ENCODE data around the gene AK1.
A peak's percentile ranks its signal among the peaks of the same experiment; 100 is the strongest.
"Not testable (repeated sequence)": the region's sequence is repeated elsewhere in the genome, so short reads cannot be mapped to it uniquely, and the experiment has no call there.

Gene AK1

GRCh38 chr9:127883959-127884358 is 6.5 kb upstream of the AK1 start:
- DNase-seq = no peak

- DNase-seq = not testable (repeated sequence)
These were observed 4.2 kb upstream of the AK1 start for GRCh38 chr9:127881715-127882114.

- DNase-seq = no peak
These were observed 2.7 kb upstream of the AK1 start for GRCh38 chr9:127880143-127880542.

- DNase-seq = no peak
These were observed 1.3 kb upstream of the AK1 start for GRCh38 chr9:127878652-127879390.

- no peak for DNase-seq
These were observed 651 bp upstream of the AK1 start for GRCh38 chr9:127878001-127878651.

- DNase-seq = no peak
These were observed 512 bp downstream of the AK1 start for GRCh38 chr9:127876764-127877562.

- no peak for DNase-seq
These were observed 1.3 kb downstream of the AK1 start for GRCh38 chr9:127876026-127876763.

- DNase-seq = no peak
These were observed 2.0 kb downstream of the AK1 start for GRCh38 chr9:127875306-127875966.

GRCh38 chr9:127874301-127875221 is 2.9 kb downstream of the AK1 start:
- no peak for DNase-seq

- DNase-seq = no peak
These were observed 3.6 kb downstream of the AK1 start for GRCh38 chr9:127873886-127874285.

- no peak for DNase-seq
These were observed 4.2 kb downstream of the AK1 start for GRCh38 chr9:127873223-127873691.

GRCh38 chr9:127872369-127873222 is 4.9 kb downstream of the AK1 start:
- no peak for DNase-seq

GRCh38 chr9:127871531-127871930 is 5.9 kb downstream of the AK1 start:
- DNase-seq = no peak

- no peak for DNase-seq
These were observed 6.6 kb downstream of the AK1 start for GRCh38 chr9:127870887-127871286.

GRCh38 chr9:127870153-127870491 is 7.4 kb downstream of the AK1 start:
- DNase-seq = not testable (repeated sequence)

- peak; percentile 81 for DNase-seq
These were observed 7.9 kb downstream of the AK1 start for GRCh38 chr9:127869310-127870152.

- DNase-seq = no peak
These were observed 9.1 kb downstream of the AK1 start for GRCh38 chr9:127868278-127868902.

GRCh38 chr9:127867356-127868277 is 9.9 kb downstream of the AK1 start:
- DNase-seq = no peak

All from CD4-positive, alpha-beta T cell treated with Interleukin-12 subunit alpha and Interleukin-12 subunit beta, for 1 hour (primary cell).